Lung (tissue), 12 donors: Measurements from ENCODE around the gene CFAP410. TPM values are rescaled to one million over a fixed set of nuclear protein-coding genes. Genes with fewer than 3 reads are reported as not detected.

ENCODE experiments used
- ATAC-seq: fragments of 200-7000 bp; cut with Tn5 transposase; one replicate; pipeline ENCODE4 v1.9.1; 2020; ENCODE audit warnings: moderate number of reproducible peaks; ENCODE audit not compliant: insufficient read depth, low FRiP score
- DNase-seq, 3 donors: peaks; one replicate each; pipeline ENCODE4 v3.0.0-alpha.2; 2013 to 2017
- H3K27ac ChIP-seq, 2 donors: one replicate each; pipeline ENCODE4 v1.5.1; 2013; ENCODE audit warnings: mild to moderate bottlenecking in 2 of 2, moderate library complexity in 2 of 2, control low read depth in 1 of 2, inconsistent platforms in 1 of 2, low read depth in 1 of 2, low read length in 1 of 2
- H3K27me3 ChIP-seq, 3 donors: one replicate each; pipeline ENCODE4 v1.5.1; 2013; ENCODE audit warnings: low read length in 2 of 3; ENCODE audit not compliant: control insufficient read depth in 3 of 3, insufficient read depth in 3 of 3
- H3K36me3 ChIP-seq, 4 donors: one replicate each; pipeline ENCODE4 v1.5.1; 2013; ENCODE audit warnings: low read length in 4 of 4, mild to moderate bottlenecking in 1 of 4, moderate library complexity in 1 of 4; ENCODE audit not compliant: control insufficient read depth in 4 of 4, insufficient read depth in 4 of 4
- H3K4me1 ChIP-seq, 5 donors: one replicate each; pipeline ENCODE4 v1.5.1; 2013; ENCODE audit warnings: low read length in 5 of 5, mild to moderate bottlenecking in 2 of 5, moderate library complexity in 1 of 5; ENCODE audit not compliant: control insufficient read depth in 5 of 5, insufficient read depth in 5 of 5
- H3K4me3 ChIP-seq: one replicate; pipeline ENCODE4 v1.5.1; 2013; ENCODE audit warnings: mild to moderate bottlenecking, control low read depth, moderate library complexity
- H3K9ac ChIP-seq, 2 donors: one replicate each; pipeline ENCODE4 v1.5.1; 2013; ENCODE audit warnings: low read length in 2 of 2, control low read depth in 1 of 2; ENCODE audit not compliant: insufficient read depth in 1 of 2
- H3K9me3 ChIP-seq, 4 donors: one replicate each; pipeline ENCODE4 v1.5.1; 2013; ENCODE audit warnings: low read length in 3 of 4, mild to moderate bottlenecking in 1 of 4, moderate library complexity in 1 of 4; ENCODE audit not compliant: control insufficient read depth in 4 of 4, insufficient read depth in 3 of 4
- CTCF ChIP-seq: IDR thresholded peaks from 2 replicates; pipeline ENCODE4 v1.5.1; 2012; ENCODE audit warnings: mild to moderate bottlenecking; ENCODE audit errors: control extremely low read depth, extremely low read depth
- WGBS, 2 donors: extraction: QIAGEN DNeasy Blood & Tissue Kit; methylation state at CpG; one replicate each; pipeline ENCODE4 v1.1.7; 2013; 5-methylcytosine and 5-hydroxymethylcytosine counted together
- polyA plus RNA-seq, 2 donors: library from polyadenylated mRNA; stranded (reverse); fragments of 200-250 nt; gene quantifications; one replicate each; pipeline ENCODE4 v1.2.1, GENCODE V29; 2013
- total RNA-seq, 2 donors: library from RNA; depleted of rRNA in 1 of 2; stranded (reverse); fragments of >200 nt in 1 of 2; gene quantifications; one replicate each; pipeline ENCODE4 v1.2.1, GENCODE V29; 2014 to 2021
- donor health status: control.
- donor health status: control.
- donor health status: Bipolar disorder and iron deficiency.
- donor health status: healthy.
- donor health status: DM: yes; HTN: yes; CAD: no.

Gene CFAP410
- total and polyA plus RNA-seq, 4 donors: 24.3 to 72.7 (median 39.5) TPM

DNA sequence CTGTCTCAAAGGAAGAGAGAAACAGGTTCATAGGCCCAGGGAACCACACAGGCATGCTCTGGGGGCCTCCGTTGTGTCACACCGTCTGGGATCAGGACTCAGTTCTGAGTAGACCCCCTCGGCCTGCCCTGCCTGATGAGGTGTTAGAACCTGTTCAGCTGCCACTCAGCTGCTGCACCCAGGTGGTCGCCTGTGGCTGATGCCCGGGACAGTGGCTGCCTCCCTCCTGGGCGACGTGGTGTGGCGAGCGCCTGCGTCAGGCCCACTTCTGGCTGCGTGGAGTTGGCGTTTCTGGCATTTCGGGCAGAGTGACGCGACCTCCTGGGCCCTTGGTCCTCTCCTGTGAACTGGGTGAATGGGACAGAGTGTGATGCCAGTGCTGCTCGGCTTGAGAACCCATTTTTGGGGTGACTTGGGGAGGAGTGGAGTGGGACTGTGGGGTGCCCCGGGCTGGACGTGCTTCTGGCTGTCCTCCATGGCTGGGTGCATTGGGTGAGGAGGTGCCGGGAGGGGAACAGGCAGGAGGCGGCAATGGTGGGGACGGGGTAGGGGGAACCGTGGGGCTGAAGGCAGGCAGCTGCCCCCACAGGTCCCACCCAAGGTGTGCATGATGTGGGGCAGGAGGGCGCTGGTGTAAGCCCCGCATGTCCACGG, 10.8 kb downstream of the CFAP410 start:
- 87 to 89% methylated on average over 25 of the region's 25 CpGs for WGBS, 2 donors
- no peak for ATAC-seq
- Histone ChIP-seq H3K9ac (no peak overlapping the region), H3K27ac (no peak overlapping the region), H3K36me3 (peaks cover 0 to 75% (median 6%) of the 10 kb centered on the region in 4 donors), H3K4me3 (no peak overlapping the region), H3K27me3 (no peaks in the 10 kb centered on the region), H3K9me3 (no peaks in the 10 kb centered on the region), H3K4me1 (peaks cover 0 to 4% (median 0%) of the 10 kb centered on the region in 5 donors)
- no peak for DNase-seq
- no peak for TF ChIP-seq CTCF

- Histone ChIP-seq H3K4me3 (no peak overlapping the region), H3K27me3 (no peaks in the 10 kb centered on the region), H3K27ac (no peak overlapping the region), H3K9ac (no peak overlapping the region), H3K4me1 (no peaks in the 10 kb centered on the region), H3K36me3 (peaks cover 0 to 77% (median 6%) of the 10 kb centered on the region in 4 donors), H3K9me3 (no peaks in the 10 kb centered on the region)
- WGBS, 2 donors: 67 to 79% methylated on average over 11 of the region's 11 CpGs
- ATAC-seq (no peak), DNase-seq (no peak)
- no peak for TF ChIP-seq CTCF
These were observed 11.6 kb downstream of the CFAP410 start for GRCh38 chr21:44327603-44327974.

DNA sequence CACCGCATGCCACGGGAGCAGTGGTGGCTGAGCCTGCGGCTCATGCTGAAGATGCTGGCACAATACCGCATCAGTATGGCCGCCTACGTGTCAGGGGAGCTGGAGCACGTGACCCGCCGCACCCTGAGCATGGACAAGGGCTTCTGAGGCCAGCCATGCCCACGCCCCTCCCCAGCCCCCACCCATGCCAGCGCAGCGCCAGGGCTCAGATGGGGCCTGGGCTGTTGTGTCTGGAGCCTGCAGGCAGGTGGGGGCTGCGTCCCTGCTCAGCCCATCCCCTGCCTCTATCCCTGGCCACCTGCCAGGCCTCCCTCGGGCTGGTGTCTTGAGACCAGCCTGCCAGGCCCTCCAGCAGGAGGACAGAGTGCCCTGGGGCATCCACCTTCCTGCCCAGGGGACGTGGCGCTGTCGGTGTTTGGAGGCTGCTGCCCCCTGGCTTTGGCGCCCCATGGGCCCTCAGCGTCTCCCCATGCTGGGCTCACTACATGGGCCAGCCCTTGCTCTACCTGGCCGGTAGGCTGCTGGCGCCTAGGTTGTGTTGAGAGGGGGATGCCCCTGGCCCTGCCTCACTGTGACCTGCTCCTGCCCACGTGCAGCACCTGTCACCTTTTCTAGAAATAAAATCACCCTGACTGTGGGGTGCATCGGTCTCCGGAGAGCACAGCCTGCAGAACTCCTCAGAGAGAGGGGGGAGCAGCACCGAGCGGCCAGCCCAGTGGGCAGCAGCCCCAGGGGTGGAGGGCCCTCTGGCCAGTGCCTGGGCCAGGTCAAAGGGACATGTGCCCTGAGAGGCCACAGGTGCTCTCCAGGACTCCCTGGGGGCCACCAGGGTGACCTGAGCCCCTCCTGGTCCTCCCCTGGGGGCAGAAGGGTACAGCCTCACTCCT, 12.2 kb downstream of the CFAP410 start:
- Histone ChIP-seq H3K4me1 (no peaks in the 10 kb centered on the region), H3K9ac (no peak overlapping the region), H3K4me3 (no peak overlapping the region), H3K9me3 (no peaks in the 10 kb centered on the region), H3K36me3 (peaks cover 0 to 79% (median 7%) of the 10 kb centered on the region in 4 donors), H3K27me3 (no peaks in the 10 kb centered on the region), H3K27ac (no peak overlapping the region)
- WGBS, 2 donors: 91 to 95% methylated on average over 22 to 26 of the region's 26 CpGs
- no peak for DNase-seq
- no peak for TF ChIP-seq CTCF
- ATAC-seq: no peak
